Transverse colon (tissue), 4 donors: ENCODE data around the gene CRYBG3.

ENCODE experiments used
- CTCF ChIP-seq, 5 experiments: fragments of 200-600 bp in 3 of 5; fragments of 450-650 bp in 2 of 5; sonication (generic) in 3 of 5; IDR thresholded peaks; 1 replicate in 2 of 5; 2 replicates in 3 of 5; pipeline ENCODE4 v1.5.1; 2016 to 2017; ENCODE audit warnings: antibody characterized with exemption in 5 of 5, inconsistent platforms in 3 of 5, mild to moderate bottlenecking in 2 of 5, moderate library complexity in 1 of 5
- POLR2A ChIP-seq: fragments of 450-650 bp; IDR thresholded peaks from one replicate; pipeline ENCODE4 v1.6.1; 2016; ENCODE audit warnings: antibody characterized with exemption, mild to moderate bottlenecking, moderate library complexity
- POLR2AphosphoS5 ChIP-seq, 3 donors: sonication (generic); formaldehyde crosslinking; IDR thresholded peaks; one replicate each; pipeline ENCODE4 v1.6.1; 2016; ENCODE audit warnings: antibody characterized with exemption in 3 of 3

GRCh38 chr3:97838393-97838792 lies 16.6 kb downstream of the CRYBG3 start:
- TF ChIP-seq CTCF (IDR thresholded peaks at IDR 0.05) (no peak), POLR2A (no peak), POLR2AphosphoS5 (IDR thresholded peaks at IDR 0.05) (no peak)
